ENCODE results near the gene PTBP2. TPM values are rescaled to one million over a fixed set of nuclear protein-coding genes. Genes with fewer than 3 reads are reported as not detected.

PTBP2 gene
- total and polyA plus RNA-seq, 2 donors (not counting 1 experiment from before 2014, with no cell fraction given), result 18.7 to 33.6 TPM

- ATAC-seq (ENCODE audit: low read depth) (no peak), DNase-seq (no peak)
- Histone ChIP-seq H3K9ac (ENCODE audit: low read length) (no peak overlapping the region), H3K4me1 (ENCODE audit: control insufficient read depth in 2 of 2, insufficient read depth in 2 of 2, low read length in 2 of 2) (no peaks in the 10 kb centered on the region), H3K36me3 (replicated peaks in 1 of 2; ENCODE audit: control extremely low read depth in 1 of 2, control insufficient read depth in 1 of 2, extremely low read depth in 1 of 2, insufficient read depth in 2 of 2, low read length in 1 of 2) (no peaks in the 10 kb centered on the region), H3K4me2 (replicated peaks; ENCODE audit: low read depth, low read length, poor library complexity, severe bottlenecking) (no peak overlapping the region), H3K27me3 (replicated peaks in 1 of 4; ENCODE audit: control extremely low read depth in 1 of 4, control insufficient read depth in 3 of 4, insufficient read depth in 4 of 4, low read length in 3 of 4) (no peaks in the 10 kb centered on the region), H3K79me2 (ENCODE audit: control insufficient read depth, insufficient read depth, low read length) (no peaks in the 10 kb centered on the region), H2AFZ (ENCODE audit: insufficient read depth, low read depth, low read length, poor library complexity, severe bottlenecking) (no peak overlapping the region), H3K4me3 (ENCODE audit: control extremely low read depth in 1 of 5, extremely low read depth in 1 of 5, insufficient read depth in 1 of 5, low read depth in 2 of 5, low read length in 4 of 5) (no peak overlapping the region), H4K20me1 (ENCODE audit: control insufficient read depth, insufficient read depth, low read length, poor library complexity, severe bottlenecking) (no peaks in the 10 kb centered on the region), H3K27ac (ENCODE audit: low read length in 2 of 2) (no peak overlapping the region), H3K9me3 (ENCODE audit: control extremely low read depth in 1 of 3, control insufficient read depth in 2 of 3, insufficient read depth in 1 of 3, low read length in 2 of 3) (no peaks in the 10 kb centered on the region)
- H3K4me1 Mint-ChIP-seq, result no peaks in the 10 kb centered on the region
- intact Hi-C loops (cut with micrococcal nuclease), result no loop called here
- no peaks in the 10 kb centered on the region for H3K27me3 Mint-ChIP-seq
- H3K27ac Mint-ChIP-seq, result no peak overlapping the region
- ChIA-PET CTCF (no interaction called here), POLR2A (no interaction called here)
- no peaks in the 10 kb centered on the region for H3K9me3 Mint-ChIP-seq (ENCODE audit: insufficient read depth)
- H3K4me3 Mint-ChIP-seq, result no peak overlapping the region
- WGBS (ENCODE audit: insufficient coverage), result 88% methylated on average over 1 of the region's 2 CpGs
- no peak for TF ChIP-seq CTCF (IDR thresholded peaks at IDR 0.05)
- no peak for TF ChIP-seq EZH2 (IDR thresholded peaks at IDR 0.05; ENCODE audit: borderline replicate concordance, insufficient read depth, low read depth, low read length, poor library complexity, severe bottlenecking)
Observed at GRCh38 chr1:96837781-96838216, 116.2 kb downstream of the PTBP2 start.

- Histone ChIP-seq H3K27me3 (replicated peaks in 1 of 4; ENCODE audit: control extremely low read depth in 1 of 4, control insufficient read depth in 3 of 4, insufficient read depth in 4 of 4, low read length in 3 of 4) (no peaks in the 10 kb centered on the region), H3K27ac (ENCODE audit: low read length in 2 of 2) (no peak overlapping the region), H3K36me3 (replicated peaks in 1 of 2; ENCODE audit: control extremely low read depth in 1 of 2, control insufficient read depth in 1 of 2, extremely low read depth in 1 of 2, insufficient read depth in 2 of 2, low read length in 1 of 2) (no peaks in the 10 kb centered on the region), H3K4me3 (ENCODE audit: control extremely low read depth in 1 of 5, extremely low read depth in 1 of 5, insufficient read depth in 1 of 5, low read depth in 2 of 5, low read length in 4 of 5) (no peak overlapping the region), H2AFZ (ENCODE audit: insufficient read depth, low read depth, low read length, poor library complexity, severe bottlenecking) (no peak overlapping the region), H3K9ac (ENCODE audit: low read length) (no peak overlapping the region), H3K4me2 (replicated peaks; ENCODE audit: low read depth, low read length, poor library complexity, severe bottlenecking) (no peak overlapping the region), H3K9me3 (ENCODE audit: control extremely low read depth in 1 of 3, control insufficient read depth in 2 of 3, insufficient read depth in 1 of 3, low read length in 2 of 3) (no peaks in the 10 kb centered on the region), H4K20me1 (ENCODE audit: control insufficient read depth, insufficient read depth, low read length, poor library complexity, severe bottlenecking) (no peaks in the 10 kb centered on the region), H3K79me2 (ENCODE audit: control insufficient read depth, insufficient read depth, low read length) (no peaks in the 10 kb centered on the region), H3K4me1 (ENCODE audit: control insufficient read depth in 2 of 2, insufficient read depth in 2 of 2, low read length in 2 of 2) (no peaks in the 10 kb centered on the region)
- ATAC-seq (ENCODE audit: low read depth) (no peak), DNase-seq (no peak)
- no peaks in the 10 kb centered on the region for H3K4me1 Mint-ChIP-seq
- ChIA-PET CTCF (no interaction called here), POLR2A (no interaction called here)
- no peaks in the 10 kb centered on the region for H3K27me3 Mint-ChIP-seq
- no peaks in the 10 kb centered on the region for H3K9me3 Mint-ChIP-seq (ENCODE audit: insufficient read depth)
- TF ChIP-seq EZH2 (IDR thresholded peaks at IDR 0.05; ENCODE audit: borderline replicate concordance, insufficient read depth, low read depth, low read length, poor library complexity, severe bottlenecking), result no peak
- no peak for TF ChIP-seq CTCF (IDR thresholded peaks at IDR 0.05)
- no peak overlapping the region for H3K27ac Mint-ChIP-seq
- intact Hi-C loops (cut with micrococcal nuclease), result loop anchor here (10.0 kb wide), 1 partner anchor 606 kb away; no protein-coding TSS in a partner anchor
- H3K4me3 Mint-ChIP-seq, result no peak overlapping the region
- 93% methylated on average over 3 of the region's 3 CpGs for WGBS (ENCODE audit: insufficient coverage)
Observed at GRCh38 chr1:96840396-96840795, 118.8 kb downstream of the PTBP2 start.

Data from B cell (primary cell).